GM19239 (cell line): ENCODE measurements around the gene CD84.
"Not testable (repeated sequence)": the region's sequence is repeated elsewhere in the genome, so short reads cannot be mapped to it uniquely, and the experiment has no call there.

ENCODE experiments used
- DNase-seq: peaks from one replicate; pipeline ENCODE4 v3.0.0; 2011; ENCODE audit warnings: low spot score; ENCODE audit not compliant: insufficient read length
- FAIRE-seq: peaks from 2 replicates; lab custom pipeline; 2011; peaks lifted over from hg19 to GRCh38; lab: Jason Lieb, UNC

CD84 gene

GRCh38 chr1:160548183-160548582 lies 31.1 kb downstream of the CD84 start:
- FAIRE-seq (peak; percentile 98), DNase-seq (no peak)

GRCh38 chr1:160547422-160547821 lies 31.9 kb downstream of the CD84 start:
- no peak for DNase-seq
- FAIRE-seq, result no peak

- no peak for DNase-seq
- peak; percentile 92 for FAIRE-seq
These were observed 32.4 kb downstream of the CD84 start for GRCh38 chr1:160546942-160547341.

GRCh38 chr1:160544647-160545046 lies 34.6 kb downstream of the CD84 start:
- DNase-seq (no peak), FAIRE-seq (peak; percentile 97)

GRCh38 chr1:160542303-160542945 lies 36.9 kb downstream of the CD84 start:
- FAIRE-seq, result no peak
- DNase-seq, result no peak

- FAIRE-seq (peak; percentile 70), DNase-seq (no peak)
These were observed 37.5 kb downstream of the CD84 start for GRCh38 chr1:160541622-160542302.

- DNase-seq (no peak), FAIRE-seq (no peak)
These were observed 38.5 kb downstream of the CD84 start for GRCh38 chr1:160540859-160541233.

- FAIRE-seq (peak; percentile 100), DNase-seq (peak; percentile 61)
These were observed 39.1 kb downstream of the CD84 start for GRCh38 chr1:160539990-160540858.

- FAIRE-seq, result no peak
- no peak for DNase-seq
These were observed 39.7 kb downstream of the CD84 start for GRCh38 chr1:160539684-160539989.

GRCh38 chr1:160538985-160539651 lies 40.2 kb downstream of the CD84 start:
- FAIRE-seq, result no peak
- DNase-seq, result no peak

GRCh38 chr1:160537714-160538665 lies 41.3 kb downstream of the CD84 start:
- DNase-seq (no peak), FAIRE-seq (no peak)

- peak; percentile 55 for FAIRE-seq
These were observed 44.3 kb downstream of the CD84 start for GRCh38 chr1:160534823-160535605.

GRCh38 chr1:160532557-160532813 lies 46.8 kb downstream of the CD84 start:
- not testable (repeated sequence) for FAIRE-seq, DNase-seq

More at GRCh38 chr1:160534823-160535605, 44.3 kb downstream of the CD84 start:
- no peak for DNase-seq

- FAIRE-seq, DNase-seq: not testable (repeated sequence)
These were observed 47.3 kb downstream of the CD84 start for GRCh38 chr1:160531809-160532556.

- FAIRE-seq, DNase-seq: not testable (repeated sequence)
These were observed 49.8 kb downstream of the CD84 start for GRCh38 chr1:160529401-160529952.

GRCh38 chr1:160523789-160524188 lies 55.5 kb downstream of the CD84 start:
- not testable (repeated sequence) for FAIRE-seq, DNase-seq

- FAIRE-seq, result peak; percentile 98
- DNase-seq, result no peak
These were observed 56.5 kb downstream of the CD84 start, which contains the start of gene SLAMF6 for GRCh38 chr1:160522622-160523345. TSS of gene SLAMF6 (minus strand) at chr1:160523255. CDS start at chr1:160523192, 63 bp downstream.
